Measurements from ENCODE around the gene NOL4L.

NOL4L gene

DNA sequence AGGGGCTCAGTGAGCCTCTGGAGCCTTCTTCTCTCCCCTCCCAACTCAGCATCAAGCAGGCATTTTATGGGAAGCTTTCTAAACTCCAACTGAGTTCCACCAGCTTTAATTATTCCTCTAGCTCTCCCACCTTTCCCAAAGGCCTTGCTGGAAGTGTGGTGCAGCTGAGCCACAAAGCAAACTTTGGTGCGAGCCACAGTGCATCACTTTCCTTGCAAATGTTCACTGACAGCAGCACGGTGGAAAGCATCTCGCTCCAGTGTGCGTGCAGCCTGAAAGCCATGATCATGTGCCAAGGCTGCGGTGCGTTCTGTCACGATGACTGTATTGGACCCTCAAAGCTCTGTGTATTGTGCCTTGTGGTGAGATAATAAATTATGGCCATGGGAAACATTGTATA, 148.2 kb downstream of the NOL4L start:
- Histone ChIP-seq H3K4me3 (no peak overlapping the region), H3K27ac (no peak overlapping the region), H3K9me3 (ENCODE audit: low read depth, low read length) (no peaks in the 10 kb centered on the region), H3K9ac (ENCODE audit: insufficient read length) (no peak overlapping the region), H3K36me3 (ENCODE audit: insufficient read depth, low read length) (peaks cover 80% of the 10 kb centered on the region)
- TF ChIP-seq EZH2 (IDR thresholded peaks at IDR 0.05) (no peak), FOXP2 (optimal IDR thresholded peaks at IDR 0.05; ENCODE audit: control extremely low read depth, extremely low read length, insufficient read depth) (no peak), POLR2AphosphoS5 (IDR thresholded peaks at IDR 0.05; ENCODE audit: borderline replicate concordance, low read depth, low read length) (no peak)
- DNase-seq (ENCODE audit: low read depth, low spot score), result no peak

DNA sequence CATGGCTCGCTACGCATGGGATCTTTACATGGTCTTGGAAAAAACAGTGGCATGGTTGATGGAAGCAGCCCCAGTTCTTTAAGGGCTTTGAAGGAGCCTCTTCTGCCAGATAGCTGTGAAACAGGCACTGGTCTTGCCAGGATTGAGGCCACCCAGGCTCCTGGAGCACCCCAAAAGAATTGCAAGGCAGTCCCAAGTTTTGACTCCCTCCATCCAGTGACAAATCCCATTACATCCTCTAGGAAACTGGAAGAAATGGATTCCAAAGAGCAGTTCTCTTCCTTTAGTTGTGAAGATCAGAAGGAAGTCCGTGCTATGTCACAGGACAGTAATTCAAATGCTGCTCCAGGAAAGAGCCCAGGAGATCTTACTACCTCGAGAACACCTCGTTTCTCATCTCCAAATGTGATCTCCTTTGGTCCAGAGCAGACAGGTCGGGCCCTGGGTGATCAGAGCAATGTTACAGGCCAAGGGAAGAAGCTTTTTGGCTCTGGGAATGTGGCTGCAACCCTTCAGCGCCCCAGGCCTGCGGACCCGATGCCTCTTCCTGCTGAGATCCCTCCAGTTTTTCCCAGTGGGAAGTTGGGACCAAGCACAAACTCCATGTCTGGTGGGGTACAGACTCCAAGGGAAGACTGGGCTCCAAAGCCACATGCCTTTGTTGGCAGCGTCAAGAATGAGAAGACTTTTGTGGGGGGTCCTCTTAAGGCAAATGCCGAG, 148.8 kb downstream of the NOL4L start:
- Histone ChIP-seq H3K27ac (no peak overlapping the region), H3K36me3 (ENCODE audit: insufficient read depth, low read length) (peaks cover 87% of the 10 kb centered on the region), H3K9me3 (ENCODE audit: low read depth, low read length) (no peaks in the 10 kb centered on the region), H3K9ac (ENCODE audit: insufficient read length) (no peak overlapping the region), H3K4me3 (no peak overlapping the region)
- DNase-seq (ENCODE audit: low read depth, low spot score), result no peak
- TF ChIP-seq EZH2 (IDR thresholded peaks at IDR 0.05) (no peak), FOXP2 (optimal IDR thresholded peaks at IDR 0.05; ENCODE audit: control extremely low read depth, extremely low read length, insufficient read depth) (no peak), POLR2AphosphoS5 (IDR thresholded peaks at IDR 0.05; ENCODE audit: borderline replicate concordance, low read depth, low read length) (no peak)

DNA sequence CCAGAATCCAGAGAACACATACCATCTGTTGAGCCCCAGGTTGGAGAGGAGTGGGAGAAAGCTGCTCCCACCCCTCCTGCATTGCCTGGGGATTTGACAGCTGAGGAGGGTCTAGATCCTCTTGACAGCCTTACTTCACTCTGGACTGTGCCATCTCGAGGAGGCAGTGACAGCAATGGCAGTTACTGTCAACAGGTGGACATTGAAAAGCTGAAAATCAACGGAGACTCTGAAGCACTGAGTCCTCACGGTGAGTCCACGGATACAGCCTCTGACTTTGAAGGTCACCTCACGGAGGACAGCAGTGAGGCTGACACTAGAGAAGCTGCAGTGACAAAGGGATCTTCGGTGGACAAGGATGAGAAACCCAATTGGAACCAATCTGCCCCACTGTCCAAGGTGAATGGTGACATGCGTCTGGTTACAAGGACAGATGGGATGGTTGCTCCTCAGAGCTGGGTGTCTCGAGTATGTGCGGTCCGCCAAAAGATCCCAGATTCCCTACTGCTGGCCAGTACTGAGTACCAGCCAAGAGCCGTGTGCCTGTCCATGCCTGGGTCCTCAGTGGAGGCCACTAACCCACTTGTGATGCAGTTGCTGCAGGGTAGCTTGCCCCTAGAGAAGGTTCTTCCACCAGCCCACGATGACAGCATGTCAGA, 149.6 kb downstream of the NOL4L start:
- no peak for TF ChIP-seq FOXP2 (optimal IDR thresholded peaks at IDR 0.05; ENCODE audit: control extremely low read depth, extremely low read length, insufficient read depth)
- TF ChIP-seq EZH2 (IDR thresholded peaks at IDR 0.05), result no peak
- no peak for TF ChIP-seq POLR2AphosphoS5 (IDR thresholded peaks at IDR 0.05; ENCODE audit: borderline replicate concordance, low read depth, low read length)
- H3K4me3 ChIP-seq, result no peak overlapping the region
- H3K27ac ChIP-seq, result no peak overlapping the region
- H3K9me3 ChIP-seq (ENCODE audit: low read depth, low read length), result no peaks in the 10 kb centered on the region
- no peak for DNase-seq (ENCODE audit: low read depth, low spot score)
- no peak overlapping the region for H3K9ac ChIP-seq (ENCODE audit: insufficient read length)
- H3K36me3 ChIP-seq (ENCODE audit: insufficient read depth, low read length), result peaks cover 94% of the 10 kb centered on the region

DNA sequence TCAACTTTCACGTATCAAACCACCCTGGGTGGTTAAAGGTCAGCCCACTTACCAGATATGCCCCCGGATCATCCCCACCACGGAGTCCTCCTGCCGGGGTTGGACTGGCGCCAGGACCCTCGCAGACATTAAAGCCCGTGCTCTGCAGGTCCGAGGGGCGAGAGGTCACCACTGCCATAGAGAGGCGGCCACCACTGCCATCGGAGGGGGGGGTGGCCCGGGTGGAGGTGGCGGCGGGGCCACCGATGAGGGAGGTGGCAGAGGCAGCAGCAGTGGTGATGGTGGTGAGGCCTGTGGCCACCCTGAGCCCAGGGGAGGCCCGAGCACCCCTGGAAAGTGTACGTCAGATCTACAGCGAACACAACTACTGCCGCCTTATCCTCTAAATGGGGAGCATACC, 150.7 kb downstream of the NOL4L start:
- Histone ChIP-seq H3K9me3 (ENCODE audit: low read depth, low read length) (no peaks in the 10 kb centered on the region), H3K36me3 (ENCODE audit: insufficient read depth, low read length) (peaks cover 100% of the 10 kb centered on the region), H3K4me3 (no peak overlapping the region), H3K9ac (ENCODE audit: insufficient read length) (no peak overlapping the region), H3K27ac (no peak overlapping the region)
- no peak for TF ChIP-seq FOXP2 (optimal IDR thresholded peaks at IDR 0.05; ENCODE audit: control extremely low read depth, extremely low read length, insufficient read depth)
- TF ChIP-seq EZH2 (IDR thresholded peaks at IDR 0.05), result no peak
- TF ChIP-seq POLR2AphosphoS5 (IDR thresholded peaks at IDR 0.05; ENCODE audit: borderline replicate concordance, low read depth, low read length), result no peak
- DNase-seq (ENCODE audit: low read depth, low spot score), result no peak

DNA sequence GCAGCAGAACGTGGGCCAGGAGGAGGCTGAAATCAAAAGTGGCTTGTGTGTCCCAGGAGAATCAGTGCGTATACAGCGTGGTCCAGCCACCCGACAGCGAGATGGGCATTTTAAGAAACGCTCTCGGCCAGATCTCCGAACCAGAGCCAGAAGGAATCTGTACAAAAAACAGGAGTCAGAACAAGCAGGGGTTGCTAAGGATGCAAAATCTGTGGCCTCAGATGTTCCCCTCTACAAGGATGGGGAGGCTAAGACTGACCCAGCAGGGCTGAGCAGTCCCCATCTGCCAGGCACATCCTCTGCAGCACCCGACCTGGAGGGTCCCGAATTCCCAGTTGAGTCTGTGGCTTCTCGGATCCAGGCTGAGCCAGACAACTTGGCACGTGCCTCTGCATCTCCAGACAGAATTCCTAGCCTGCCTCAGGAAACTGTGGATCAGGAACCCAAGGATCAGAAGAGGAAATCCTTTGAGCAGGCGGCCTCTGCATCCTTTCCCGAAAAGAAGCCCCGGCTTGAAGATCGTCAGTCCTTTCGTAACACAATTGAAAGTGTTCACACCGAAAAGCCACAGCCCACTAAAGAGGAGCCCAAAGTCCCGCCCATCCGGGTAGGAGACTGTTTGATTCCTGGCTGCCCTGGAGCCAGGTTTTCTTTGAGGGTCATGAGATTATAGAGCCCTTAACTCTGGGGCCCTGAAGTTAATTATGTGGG, 151.7 kb downstream of the NOL4L start:
- Histone ChIP-seq H3K36me3 (ENCODE audit: insufficient read depth, low read length) (peaks cover 100% of the 10 kb centered on the region), H3K4me3 (no peak overlapping the region), H3K9me3 (ENCODE audit: low read depth, low read length) (no peaks in the 10 kb centered on the region), H3K27ac (no peak overlapping the region), H3K9ac (ENCODE audit: insufficient read length) (no peak overlapping the region)
- no peak for TF ChIP-seq FOXP2 (optimal IDR thresholded peaks at IDR 0.05; ENCODE audit: control extremely low read depth, extremely low read length, insufficient read depth)
- no peak for TF ChIP-seq EZH2 (IDR thresholded peaks at IDR 0.05)
- no peak for DNase-seq (ENCODE audit: low read depth, low spot score)

DNA sequence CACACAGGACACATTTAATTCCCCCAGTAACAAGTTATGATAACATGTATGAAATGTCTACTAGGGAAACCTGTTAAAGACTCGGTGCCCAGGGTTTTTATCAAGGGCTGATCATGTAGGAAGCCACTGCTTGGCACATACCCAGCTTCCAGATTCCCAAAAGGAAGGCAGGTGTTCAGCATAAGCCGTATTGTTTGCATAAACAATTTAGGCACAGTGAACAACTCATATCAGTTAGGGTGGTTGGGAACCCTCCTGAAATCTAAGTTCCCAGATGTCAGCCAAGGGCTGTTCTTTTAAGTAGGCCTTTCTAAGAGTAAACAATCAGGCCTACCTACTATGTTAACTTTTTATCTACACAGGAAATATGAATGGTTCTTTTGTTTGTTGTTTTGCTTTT, 152.9 kb downstream of the NOL4L start:
- no peaks in the 10 kb centered on the region for H3K9me3 ChIP-seq (ENCODE audit: low read depth, low read length)
- no peak overlapping the region; the same call in 1 of the 2 replicates for H3K27ac ChIP-seq
- no peak overlapping the region for H3K4me3 ChIP-seq
- TF ChIP-seq EZH2 (IDR thresholded peaks at IDR 0.05) (no peak), FOXP2 (optimal IDR thresholded peaks at IDR 0.05; ENCODE audit: control extremely low read depth, extremely low read length, insufficient read depth) (no peak), POLR2AphosphoS5 (IDR thresholded peaks at IDR 0.05; ENCODE audit: borderline replicate concordance, low read depth, low read length) (no peak)
- no peak overlapping the region for H3K9ac ChIP-seq (ENCODE audit: insufficient read length)
- H3K36me3 ChIP-seq (ENCODE audit: insufficient read depth, low read length), result peaks cover 100% of the 10 kb centered on the region
- DNase-seq (ENCODE audit: low read depth, low spot score), result no peak

DNA sequence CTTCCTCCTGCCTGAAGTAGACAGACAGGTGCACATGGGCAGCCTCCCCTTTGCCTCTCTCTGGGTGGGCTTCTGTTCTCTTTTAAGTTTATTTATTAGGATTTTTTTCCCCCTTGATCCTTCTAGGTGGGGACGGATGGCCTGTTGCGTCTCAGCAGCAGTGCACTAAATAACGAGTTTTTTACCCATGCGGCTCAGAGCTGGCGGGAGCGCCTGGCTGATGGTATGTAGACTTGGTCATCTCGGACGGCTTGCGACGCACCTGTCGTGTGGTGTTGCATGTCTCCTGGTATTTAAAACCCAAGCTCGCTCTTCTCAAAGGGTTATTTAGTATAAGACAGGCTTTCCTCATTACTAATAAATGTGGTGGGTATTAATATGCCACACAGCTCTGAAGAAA, 153.7 kb downstream of the NOL4L start:
- peaks cover 93% of the 10 kb centered on the region for H3K36me3 ChIP-seq (ENCODE audit: insufficient read depth, low read length)
- no peak for DNase-seq (ENCODE audit: low read depth, low spot score)
- no peak overlapping the region for H3K27ac ChIP-seq
- H3K9ac ChIP-seq (ENCODE audit: insufficient read length), result no peak overlapping the region
- TF ChIP-seq POLR2AphosphoS5 (IDR thresholded peaks at IDR 0.05; ENCODE audit: borderline replicate concordance, low read depth, low read length) (no peak), EZH2 (IDR thresholded peaks at IDR 0.05) (no peak), FOXP2 (optimal IDR thresholded peaks at IDR 0.05; ENCODE audit: control extremely low read depth, extremely low read length, insufficient read depth) (no peak)
- H3K4me3 ChIP-seq, result no peak overlapping the region
- H3K9me3 ChIP-seq (ENCODE audit: low read depth, low read length), result no peaks in the 10 kb centered on the region

DNA sequence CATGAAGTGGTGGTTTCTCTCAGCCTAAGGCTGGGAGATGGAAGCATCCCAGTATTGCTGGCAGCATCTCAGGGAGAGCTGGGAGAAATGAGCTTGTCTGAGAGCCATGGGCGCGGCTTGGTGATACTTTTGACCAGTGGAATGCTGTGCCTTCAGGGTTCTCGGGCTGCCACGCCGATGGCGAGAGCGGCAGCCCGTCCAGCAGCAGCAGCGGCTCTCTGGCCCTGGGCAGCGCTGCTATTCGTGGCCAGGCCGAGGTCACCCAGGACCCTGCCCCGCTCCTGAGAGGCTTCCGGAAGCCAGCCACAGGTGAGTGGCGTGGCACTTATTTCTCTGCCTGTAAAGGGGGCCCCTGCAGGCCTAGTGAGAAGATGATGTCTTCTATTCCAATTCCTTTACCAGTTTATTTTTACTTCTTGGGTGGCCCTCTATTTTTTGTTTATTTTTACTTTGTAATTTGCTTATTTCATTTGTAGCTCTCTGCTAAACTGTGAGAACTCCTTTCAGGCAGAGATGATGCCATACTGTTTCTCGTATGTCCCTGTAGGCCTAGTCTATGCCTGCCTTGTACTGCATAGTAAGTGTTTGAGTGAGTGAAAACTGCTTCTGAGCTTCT, 155.3 kb downstream of the NOL4L start:
- Histone ChIP-seq H3K4me3 (no peak overlapping the region), H3K36me3 (ENCODE audit: insufficient read depth, low read length) (peaks cover 85% of the 10 kb centered on the region), H3K9ac (ENCODE audit: insufficient read length) (no peak overlapping the region), H3K27ac (no peak overlapping the region), H3K9me3 (ENCODE audit: low read depth, low read length) (no peaks in the 10 kb centered on the region)
- no peak for DNase-seq (ENCODE audit: low read depth, low spot score)
- TF ChIP-seq EZH2 (IDR thresholded peaks at IDR 0.05) (no peak), POLR2AphosphoS5 (IDR thresholded peaks at IDR 0.05; ENCODE audit: borderline replicate concordance, low read depth, low read length) (no peak), FOXP2 (optimal IDR thresholded peaks at IDR 0.05; ENCODE audit: control extremely low read depth, extremely low read length, insufficient read depth) (no peak)
